HG03103 (cell line): ENCODE results near the gene JAG2.

Experiments used
- ATAC-seq: cut with Tn5 transposase; IDR thresholded peaks from one replicate; pipeline ENCODE4 v1.9.1; 2021; ENCODE audit warnings: low read depth; ENCODE audit not compliant: unreplicated experiment

Gene JAG2

GRCh38 chr14:105153331-105153731 is 15.2 kb downstream of the JAG2 start:
- ATAC-seq: no peak

- ATAC-seq: no peak
Measured at GRCh38 chr14:105152794-105153241, 15.8 kb downstream of the JAG2 start.

- ATAC-seq: no peak
Measured at GRCh38 chr14:105151838-105152793, 16.5 kb downstream of the JAG2 start.

GRCh38 chr14:105151084-105151837 is 17.3 kb downstream of the JAG2 start:
- no peak for ATAC-seq

- no peak for ATAC-seq
Measured at GRCh38 chr14:105150368-105151083, 18.1 kb downstream of the JAG2 start.

- ATAC-seq: no peak
Measured at GRCh38 chr14:105150026-105150367, 18.6 kb downstream of the JAG2 start.

GRCh38 chr14:105149146-105149781 is 19.3 kb downstream of the JAG2 start:
- no peak for ATAC-seq

GRCh38 chr14:105148604-105149145 is 19.9 kb downstream of the JAG2 start:
- ATAC-seq: no peak

- no peak for ATAC-seq
Measured at GRCh38 chr14:105147671-105148603, 20.6 kb downstream of the JAG2 start.

GRCh38 chr14:105146976-105147635 is 21.5 kb downstream of the JAG2 start:
- no peak for ATAC-seq

GRCh38 chr14:105146181-105146975 is 22.2 kb downstream of the JAG2 start:
- no peak for ATAC-seq

- no peak for ATAC-seq
Measured at GRCh38 chr14:105145381-105146180, 23.0 kb downstream of the JAG2 start.

GRCh38 chr14:105144666-105145380 is 23.8 kb downstream of the JAG2 start:
- no peak for ATAC-seq

- ATAC-seq: no peak
Measured at GRCh38 chr14:105144026-105144665, 24.4 kb downstream of the JAG2 start.

- no peak for ATAC-seq
Measured at GRCh38 chr14:105143451-105144025, 25.0 kb downstream of the JAG2 start.
